Fibroblast of pulmonary artery (primary cell): ENCODE data around the gene DGKQ.
"Not testable (repeated sequence)": the region's sequence is repeated elsewhere in the genome, so short reads cannot be mapped to it uniquely, and the experiment has no call there.

ENCODE experiments used
- DNase-seq: peaks from one replicate; pipeline ENCODE4 v3.0.0-alpha.2; 2010; ENCODE audit warnings: low read depth
- H3K4me3 ChIP-seq: replicated peaks from 2 replicates; pipeline ENCODE4 v1.5.1; 2011; ENCODE audit warnings: low read depth, mild to moderate bottlenecking, control low read depth, low read length, moderate library complexity
- CTCF ChIP-seq: IDR thresholded peaks from 2 replicates; pipeline ENCODE4 v1.5.1; 2011; ENCODE audit warnings: mild to moderate bottlenecking, control low read depth, low read length, inconsistent platforms; ENCODE audit errors: missing control alignments

The DGKQ gene

GRCh38 chr4:982291-982690 is 8.9 kb upstream of the DGKQ start:
- H3K4me3 ChIP-seq, result no peak overlapping the region
- TF ChIP-seq CTCF, result no peak
- DNase-seq, result no peak

GRCh38 chr4:978957-979701 is 5.8 kb upstream of the DGKQ start:
- H3K4me3 ChIP-seq, result no peak overlapping the region
- DNase-seq, result peak; percentile 70
- no peak for TF ChIP-seq CTCF

- DNase-seq, H3K4me3 ChIP-seq: not testable (repeated sequence)
Measured at GRCh38 chr4:976016-976415, 2.6 kb upstream of the DGKQ start.

GRCh38 chr4:974668-975067 is 1.3 kb upstream of the DGKQ start:
- DNase-seq, result no peak
- TF ChIP-seq CTCF, result no peak
- H3K4me3 ChIP-seq, result no peak overlapping the region

- TF ChIP-seq CTCF, result no peak
- peak; percentile 16 for DNase-seq
- peak overlapping the region; percentile 64 for H3K4me3 ChIP-seq
Measured at GRCh38 chr4:972651-973424, 531 bp downstream of the DGKQ start.

GRCh38 chr4:971666-972500 is 1.5 kb downstream of the DGKQ start:
- H3K4me3 ChIP-seq, result peak overlapping the region; percentile 64
- TF ChIP-seq CTCF, result no peak
- DNase-seq, result no peak
